Left lung (tissue), 10 donors: ENCODE data around the gene FBLIM1. TPM values are rescaled to one million over a fixed set of nuclear protein-coding genes. Genes with fewer than 3 reads are reported as not detected.

Experiments
- ATAC-seq: fragments of 200-7000 bp; cut with Tn5 transposase; one replicate; pipeline ENCODE4 v1.9.1; 2020; ENCODE audit warnings: moderate library complexity
- DNase-seq, 4 donors: peaks; one replicate each; pipeline ENCODE4 v3.0.0-alpha.2; 2013 to 2020
- H3K27ac ChIP-seq, 2 donors: fragments of 200-600 bp; sonication (generic) in 1 of 2; one replicate each; pipeline versions ENCODE4 v1.5.0 to v1.8.0; 2020 to 2021
- H3K27me3 ChIP-seq, 2 donors: fragments of 200-600 bp; sonication (generic) in 1 of 2; one replicate each; pipeline versions ENCODE4 v1.5.0 to v1.8.0; 2020 to 2021
- H3K36me3 ChIP-seq, 2 donors: fragments of 200-600 bp; sonication (generic) in 1 of 2; one replicate each; pipeline versions ENCODE4 v1.5.0 to v1.8.0; 2020 to 2021
- H3K4me1 ChIP-seq, 2 donors: fragments of 200-600 bp; one replicate each; pipeline ENCODE4 v1.8.0; 2021
- H3K4me3 ChIP-seq, 2 donors: fragments of 200-600 bp; sonication (generic) in 1 of 2; one replicate each; pipeline versions ENCODE4 v1.5.0 to v1.8.0; 2020 to 2021; ENCODE audit warnings: mild to moderate bottlenecking in 1 of 2
- H3K9me3 ChIP-seq, 2 donors: fragments of 200-600 bp; sonication (generic) in 1 of 2; one replicate each; pipeline versions ENCODE4 v1.5.0 to v1.8.0; 2020 to 2021
- CTCF ChIP-seq, 2 donors: fragments of 200-600 bp; sonication (generic) in 1 of 2; IDR thresholded peaks; one replicate each; pipeline versions ENCODE4 v1.5.0 to v1.8.0; 2021; ENCODE audit warnings: antibody characterized with exemption in 2 of 2
- intact Hi-C, 2 donors: fragments of 100-400 bp; cut with DNase I; formaldehyde crosslinking; loops; one replicate each; pipeline versions ENCODE4 v1.11.2 to v1.14.2; 2022
- polyA plus RNA-seq, 6 donors: library from polyadenylated mRNA; unstranded; fragments of 120-200 nt; gene quantifications; one replicate each; pipeline ENCODE4 v1.2.1, GENCODE V29; 2013; ENCODE audit not compliant: insufficient read length in 6 of 6
- total RNA-seq, 2 donors: library from RNA; stranded (reverse); fragmentation: NEBNext Ultra II Directional; extraction: Animal tissue kit (Norgen Biotek cat#: 25700); gene quantifications; one replicate each; pipeline ENCODE4 v1.2.1, GENCODE V29; 2021
- donor health status: DM: no; HTN: yes; CAD: no.
- donor health status: DM: no; HTN: no; CAD: no.

Gene FBLIM1
- total and polyA plus RNA-seq, 8 donors, result 52.3 to 90.0 (median 69.0) TPM

DNA sequence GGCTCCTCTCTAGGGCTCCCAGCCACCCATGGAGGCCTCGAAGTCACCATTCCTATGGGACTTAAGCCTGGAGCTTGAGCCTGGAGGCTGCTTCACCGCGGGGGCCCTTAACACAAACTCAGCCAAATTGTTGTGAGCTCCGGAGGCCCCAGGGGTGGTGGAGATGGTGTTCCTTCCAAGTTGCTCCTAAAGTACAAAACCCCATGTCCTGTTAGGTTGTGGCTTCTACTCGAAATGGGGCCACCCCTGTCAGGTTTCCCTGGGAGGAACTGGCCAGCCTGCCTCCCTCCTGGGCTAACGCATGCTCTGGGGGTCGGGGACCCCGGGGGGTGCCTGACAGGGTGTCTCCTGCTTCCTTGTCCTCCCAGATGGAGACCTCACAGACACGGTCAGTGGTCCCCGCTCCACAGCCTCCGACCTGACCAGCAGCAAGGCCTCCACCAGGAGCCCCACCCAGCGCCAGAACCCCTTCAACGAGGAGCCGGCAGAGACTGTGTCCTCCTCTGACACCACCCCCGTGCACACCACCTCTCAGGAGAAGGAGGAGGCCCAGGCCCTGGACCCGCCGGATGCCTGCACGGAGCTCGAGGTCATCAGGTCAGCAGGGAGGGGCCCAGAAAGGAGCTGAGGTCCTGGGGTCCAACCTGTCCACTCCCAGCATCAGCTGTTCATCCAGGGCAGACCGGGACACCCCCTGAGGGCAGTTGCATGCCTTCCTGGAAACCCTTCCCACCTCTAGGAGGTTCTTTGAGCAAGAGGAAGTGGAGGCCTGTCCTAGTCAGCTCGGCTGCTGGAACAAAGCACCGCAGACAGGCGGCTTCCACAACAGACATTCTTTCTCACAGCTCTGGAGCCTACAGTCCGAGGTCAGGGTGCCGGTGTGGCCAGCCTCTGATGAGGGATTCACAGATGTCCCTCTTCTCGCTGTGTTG lies 33.4 kb upstream of the FBLIM1 start:
- no peaks in the 10 kb centered on the region for H3K27me3 ChIP-seq
- no peak for DNase-seq
- peaks cover 0 to 100% of the 10 kb centered on the region in 2 donors for H3K36me3 ChIP-seq
- no peak for TF ChIP-seq CTCF (IDR thresholded peaks at IDR 0.05)
- H3K4me1 ChIP-seq, result no peaks in the 10 kb centered on the region
- no peaks in the 10 kb centered on the region for H3K9me3 ChIP-seq
- no peak overlapping the region for H3K4me3 ChIP-seq
- no peak for ATAC-seq
- H3K27ac ChIP-seq, result no peak overlapping the region
- intact Hi-C loops, result no loop called here

DNA sequence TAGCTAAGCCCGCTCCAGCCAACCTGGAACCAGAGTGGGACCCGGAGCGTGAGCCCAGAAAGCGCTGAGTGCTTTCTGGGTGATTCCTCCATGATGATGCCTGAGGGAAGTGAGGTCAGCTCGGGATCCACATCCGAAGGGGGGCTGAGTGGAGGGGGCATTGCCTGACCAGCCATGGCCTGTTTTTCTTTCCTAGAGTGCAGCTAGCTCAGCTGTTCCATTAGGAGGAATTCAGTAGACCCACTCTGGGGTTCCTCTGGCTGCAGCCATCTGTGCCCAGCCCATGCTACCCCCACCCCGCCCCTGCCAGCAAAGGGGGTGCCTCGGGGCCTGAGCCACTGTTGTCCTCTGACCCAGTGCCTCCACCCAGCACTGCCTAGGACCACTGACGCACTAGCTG lies 32.1 kb upstream of the FBLIM1 start:
- intact Hi-C loops, result no loop called here
- Histone ChIP-seq H3K36me3 (peaks cover 0 to 100% of the 10 kb centered on the region in 2 donors), H3K4me1 (no peaks in the 10 kb centered on the region), H3K4me3 (no peak overlapping the region), H3K9me3 (no peaks in the 10 kb centered on the region), H3K27me3 (no peaks in the 10 kb centered on the region), H3K27ac (no peak overlapping the region)
- DNase-seq (no peak), ATAC-seq (no peak)
- TF ChIP-seq CTCF (IDR thresholded peaks at IDR 0.05), result no peak

- TF ChIP-seq CTCF (IDR thresholded peaks at IDR 0.05), result no peak
- Histone ChIP-seq H3K4me1 (no peaks in the 10 kb centered on the region), H3K27ac (no peak overlapping the region), H3K36me3 (peaks cover 0 to 100% of the 10 kb centered on the region in 2 donors), H3K9me3 (no peaks in the 10 kb centered on the region), H3K4me3 (no peak overlapping the region), H3K27me3 (no peaks in the 10 kb centered on the region)
- intact Hi-C loops, result no loop called here
- no peak for ATAC-seq
- DNase-seq, result no peak
Measured at GRCh38 chr1:15727021-15727420, 31.6 kb upstream of the FBLIM1 start.

DNA sequence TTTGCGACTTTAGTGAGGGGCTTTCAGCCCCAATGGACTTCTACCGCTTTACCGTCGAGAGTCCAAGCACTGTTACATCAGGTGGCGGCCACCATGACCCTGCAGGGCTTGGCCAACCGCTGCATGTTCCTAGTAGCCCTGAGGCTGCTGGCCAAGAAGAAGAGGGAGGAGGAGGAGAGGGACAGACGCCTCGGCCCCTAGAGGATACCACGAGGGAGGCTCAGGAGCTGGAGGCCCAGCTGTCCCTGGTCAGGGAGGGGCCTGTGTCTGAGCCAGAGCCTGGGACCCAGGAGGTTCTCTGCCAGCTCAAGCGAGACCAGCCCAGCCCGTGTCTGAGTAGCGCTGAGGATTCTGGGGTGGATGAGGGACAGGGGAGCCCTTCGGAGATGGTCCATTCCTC lies 31.2 kb upstream of the FBLIM1 start:
- intact Hi-C loops, result no loop called here
- H3K36me3 ChIP-seq, result peaks cover 0 to 100% of the 10 kb centered on the region in 2 donors
- H3K4me1 ChIP-seq, result no peaks in the 10 kb centered on the region
- DNase-seq (no peak), ATAC-seq (no peak)
- no peaks in the 10 kb centered on the region for H3K27me3 ChIP-seq
- TF ChIP-seq CTCF (IDR thresholded peaks at IDR 0.05), result no peak
- H3K9me3 ChIP-seq, result no peaks in the 10 kb centered on the region
- no peak overlapping the region for H3K27ac ChIP-seq
- no peak overlapping the region for H3K4me3 ChIP-seq

GRCh38 chr1:15727866-15728534 lies 30.6 kb upstream of the FBLIM1 start:
- Histone ChIP-seq H3K27ac (no peak overlapping the region), H3K9me3 (no peaks in the 10 kb centered on the region), H3K36me3 (peaks cover 0 to 100% of the 10 kb centered on the region in 2 donors), H3K4me3 (no peak overlapping the region), H3K4me1 (no peaks in the 10 kb centered on the region), H3K27me3 (no peaks in the 10 kb centered on the region)
- no peak for DNase-seq
- no peak for ATAC-seq
- no peak for TF ChIP-seq CTCF (IDR thresholded peaks at IDR 0.05)
- intact Hi-C loops, result no loop called here
